GM18861 (cell line): Measurements from ENCODE around the gene TESK2.
"Not testable (repeated sequence)": the region's sequence is repeated elsewhere in the genome, so short reads cannot be mapped to it uniquely, and the experiment has no call there.

Source experiments
- ATAC-seq: cut with Tn5 transposase; IDR thresholded peaks from one replicate; pipeline ENCODE4 v1.9.1; 2021; ENCODE audit not compliant: unreplicated experiment

The TESK2 gene

GRCh38 chr1:45490626-45491486 lies at the start of gene TESK2:
TSS of gene TESK2 (minus strand) at chr1:45491163. CDS start at chr1:45457785, 33,378 bp downstream.
- ATAC-seq = peak; percentile 83

GRCh38 chr1:45536886-45537285 lies 45.9 kb upstream of the TESK2 start:
- no peak for ATAC-seq

- no peak for ATAC-seq
These were observed 45.2 kb upstream of the TESK2 start for GRCh38 chr1:45535988-45536766.

GRCh38 chr1:45531873-45532272 lies 40.9 kb upstream of the TESK2 start:
- no peak for ATAC-seq

GRCh38 chr1:45530632-45531135 lies 39.7 kb upstream of the TESK2 start:
- no peak for ATAC-seq

GRCh38 chr1:45526135-45526644 lies 35.2 kb upstream of the TESK2 start:
- ATAC-seq = no peak

- not testable (repeated sequence) for ATAC-seq
These were observed 33.0 kb upstream of the TESK2 start for GRCh38 chr1:45523975-45524374.

GRCh38 chr1:45523516-45523915 lies 32.6 kb upstream of the TESK2 start:
- ATAC-seq = not testable (repeated sequence)

- ATAC-seq = peak; percentile 23
These were observed 31.6 kb upstream of the TESK2 start for GRCh38 chr1:45522324-45523104.

GRCh38 chr1:45521413-45522323 lies 30.7 kb upstream of the TESK2 start, which contains the start of gene PRDX1:
TSS of gene PRDX1 (minus strand) at chr1:45521884. CDS start at chr1:45519043, 2,841 bp downstream.
- ATAC-seq = peak; percentile 82

GRCh38 chr1:45519774-45520173 lies 28.8 kb upstream of the TESK2 start:
- not testable (repeated sequence) for ATAC-seq

- no peak for ATAC-seq
These were observed 27.9 kb upstream of the TESK2 start for GRCh38 chr1:45518910-45519309.

GRCh38 chr1:45518366-45518765 lies 27.4 kb upstream of the TESK2 start:
- ATAC-seq = not testable (repeated sequence)

GRCh38 chr1:45516465-45516864 lies 25.5 kb upstream of the TESK2 start:
- ATAC-seq = no peak

GRCh38 chr1:45516036-45516435 lies 25.1 kb upstream of the TESK2 start:
- no peak for ATAC-seq

- ATAC-seq = not testable (repeated sequence)
These were observed 22.7 kb upstream of the TESK2 start for GRCh38 chr1:45513532-45514260.

- ATAC-seq = no peak
These were observed 21.7 kb upstream of the TESK2 start for GRCh38 chr1:45512641-45513054.

- no peak for ATAC-seq
These were observed 20.1 kb upstream of the TESK2 start for GRCh38 chr1:45510972-45511527.
